DND-41 (cell line): ENCODE measurements around the gene MXI1.

ENCODE experiments used
- ATAC-seq: fragments of 200-7000 bp; cut with Tn5 transposase; 3 replicates; pipeline ENCODE4 v1.9.1; 2021; ENCODE audit warnings: low read depth; ENCODE audit not compliant: insufficient read depth
- DNase-seq: peaks from one replicate; pipeline ENCODE4 v3.0.0-alpha.2; 2020
- H2AFZ ChIP-seq: 2 replicates; pipeline ENCODE4 v1.6.0; 2012; ENCODE audit warnings: low read depth, low read length
- H3K27ac ChIP-seq: 2 replicates; pipeline ENCODE4 v1.5.1; 2012; ENCODE audit warnings: low read length, inconsistent platforms
- H3K27me3 ChIP-seq: fragments of 200-600 bp; sonication (generic); 2 replicates; pipeline ENCODE4 v1.6.0; 2012; ENCODE audit warnings: low read length, mild to moderate bottlenecking, inconsistent platforms; ENCODE audit not compliant: insufficient read depth, poor library complexity
- H3K36me3 ChIP-seq: 2 replicates; pipeline ENCODE4 v1.5.1; 2012; ENCODE audit warnings: low read length, inconsistent platforms; ENCODE audit not compliant: insufficient read depth
- H3K4me1 ChIP-seq: 2 replicates; pipeline ENCODE4 v1.5.1; 2012; ENCODE audit warnings: mild to moderate bottlenecking, low read length; ENCODE audit not compliant: insufficient read depth
- H3K4me2 ChIP-seq: 2 replicates; pipeline ENCODE4 v1.6.0; 2012; ENCODE audit warnings: mild to moderate bottlenecking, moderate library complexity, low read length, inconsistent platforms; ENCODE audit not compliant: insufficient read depth
- H3K4me3 ChIP-seq, 2 experiments: fragments of 200-600 bp in 1 of 2; shearing (Covaris generic) in 1 of 2; 2 replicates each; pipeline ENCODE4 v1.5.1; 2012 to 2016; ENCODE audit warnings: inconsistent platforms in 2 of 2, low read length in 2 of 2, mild to moderate bottlenecking in 2 of 2, low read depth in 1 of 2, moderate library complexity in 1 of 2
- H3K79me2 ChIP-seq: 2 replicates; pipeline ENCODE4 v1.6.0; 2012; ENCODE audit warnings: low read length, inconsistent platforms; ENCODE audit not compliant: insufficient read depth
- H3K9ac ChIP-seq: 2 replicates; pipeline ENCODE4 v1.6.0; 2012; ENCODE audit warnings: low read depth, mild to moderate bottlenecking, inconsistent platforms, low read length, moderate library complexity
- H3K9me3 ChIP-seq: 2 replicates; pipeline ENCODE4 v1.5.1; 2012; ENCODE audit warnings: low read length, moderate library complexity, mild to moderate bottlenecking, inconsistent platforms; ENCODE audit not compliant: insufficient read depth, severe bottlenecking
- H4K20me1 ChIP-seq: 2 replicates; pipeline ENCODE4 v1.6.0; 2012; ENCODE audit warnings: low read length; ENCODE audit not compliant: insufficient read depth
- CTCF ChIP-seq: IDR thresholded peaks from 2 replicates; pipeline ENCODE4 v1.5.1; 2012; ENCODE audit warnings: borderline replicate concordance, low read length, moderate library complexity, mild to moderate bottlenecking; ENCODE audit not compliant: poor library complexity, severe bottlenecking; ENCODE audit errors: extremely low read depth
- EZH2 ChIP-seq: IDR thresholded peaks from 3 replicates; pipeline ENCODE4 v1.6.1; 2012; ENCODE audit warnings: borderline replicate concordance, low read depth, mild to moderate bottlenecking, moderate library complexity, low read length, inconsistent platforms; ENCODE audit not compliant: severe bottlenecking

Gene MXI1

GRCh38 chr10:110165239-110165638 lies 42.2 kb upstream of the MXI1 start:
- Histone ChIP-seq H3K4me1 (no peaks in the 10 kb centered on the region), H3K27me3 (peaks cover 57% of the 10 kb centered on the region)
- no peak for DNase-seq

DNA sequence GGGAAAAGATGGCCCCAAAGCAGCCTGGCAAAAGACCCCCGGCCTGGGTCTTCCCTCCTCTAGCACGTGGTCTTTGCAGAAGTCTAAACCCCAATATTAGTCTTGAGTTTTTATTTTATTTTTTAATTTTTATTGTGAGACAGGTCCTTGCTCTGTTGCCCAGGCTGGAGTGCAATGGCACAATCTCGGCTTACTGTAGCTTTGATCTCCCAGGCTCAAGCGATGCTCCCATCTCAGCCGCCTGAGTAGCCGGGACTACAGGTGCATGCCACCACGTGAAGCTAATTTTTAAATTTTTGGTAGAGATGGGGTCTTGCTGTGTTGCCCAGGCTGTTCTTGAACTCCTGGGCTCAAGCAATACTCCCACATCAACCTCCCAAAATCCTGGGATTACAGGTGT lies 40.3 kb upstream of the MXI1 start:
- no peaks in the 10 kb centered on the region for H3K36me3 ChIP-seq
- no peaks in the 10 kb centered on the region for H3K9me3 ChIP-seq
- DNase-seq, result no peak
- no peaks in the 10 kb centered on the region for H3K79me2 ChIP-seq
- H4K20me1 ChIP-seq, result no peaks in the 10 kb centered on the region
- H3K9ac ChIP-seq, result no peak overlapping the region
- H3K27me3 ChIP-seq, result peaks cover 63% of the 10 kb centered on the region
- H2AFZ ChIP-seq, result no peak overlapping the region
- no peak overlapping the region for H3K4me3 ChIP-seq
- no peak overlapping the region for H3K4me2 ChIP-seq
- H3K27ac ChIP-seq, result no peak overlapping the region
- H3K4me1 ChIP-seq, result no peaks in the 10 kb centered on the region
- no peak for ATAC-seq
- TF ChIP-seq CTCF (no peak), EZH2 (no peak)

More at GRCh38 chr10:110165239-110165638, 42.2 kb upstream of the MXI1 start:
- TF ChIP-seq EZH2 (no peak), CTCF (no peak)
- no peak overlapping the region for H3K4me2 ChIP-seq
- no peaks in the 10 kb centered on the region for H4K20me1 ChIP-seq
- no peak overlapping the region for H3K27ac ChIP-seq
- no peak overlapping the region for H3K4me3 ChIP-seq
- H3K79me2 ChIP-seq, result no peaks in the 10 kb centered on the region
- no peaks in the 10 kb centered on the region for H3K9me3 ChIP-seq
- no peaks in the 10 kb centered on the region for H3K36me3 ChIP-seq
- no peak for ATAC-seq
- H3K9ac ChIP-seq, result no peak overlapping the region
- H2AFZ ChIP-seq, result no peak overlapping the region

DNA sequence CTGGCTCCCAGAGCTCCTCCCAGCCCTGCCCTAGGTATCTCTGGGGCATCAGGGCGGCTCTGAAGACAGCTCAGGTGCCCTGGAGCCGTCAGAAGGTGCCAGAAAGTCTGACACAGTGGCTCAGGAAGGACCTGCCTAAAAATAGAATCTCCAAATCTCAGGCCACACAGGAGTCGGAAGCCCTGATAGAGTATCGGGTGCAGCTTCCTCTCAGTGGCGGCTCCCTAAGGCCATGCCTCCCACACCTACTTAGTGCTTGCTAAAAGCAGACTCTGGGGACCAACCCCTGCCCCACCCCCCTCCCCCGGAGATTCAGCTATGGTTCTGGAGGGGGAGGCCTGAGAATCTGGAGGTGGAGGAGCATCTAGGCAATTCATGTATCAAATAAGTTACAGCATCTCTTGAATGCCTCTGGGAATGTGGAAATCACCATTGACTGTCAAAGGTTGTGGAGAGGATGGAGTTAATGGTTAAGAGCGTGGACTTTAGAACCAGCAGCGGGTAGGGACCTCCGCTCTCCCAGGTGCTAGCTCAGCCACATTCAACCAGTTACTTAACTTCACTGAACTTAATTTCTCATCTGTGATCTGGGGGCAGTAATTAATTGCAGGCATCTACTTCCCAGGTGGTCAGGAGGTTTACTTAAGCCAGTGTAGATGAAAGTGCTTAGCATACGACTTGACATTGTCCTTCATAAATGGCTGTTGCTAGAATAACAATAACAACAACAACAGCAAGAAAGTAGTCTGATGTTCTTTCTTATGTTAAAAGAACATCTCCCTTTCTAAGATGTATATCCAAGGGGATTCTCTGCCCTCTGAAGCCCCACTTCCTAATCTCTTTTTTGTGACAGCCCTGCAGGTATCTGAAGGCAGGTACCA lies 38.6 kb upstream of the MXI1 start:
- no peak for TF ChIP-seq EZH2
- no peak for TF ChIP-seq CTCF
- Histone ChIP-seq H3K4me2 (no peak overlapping the region), H3K4me3 (no peak overlapping the region), H3K9me3 (no peaks in the 10 kb centered on the region), H2AFZ (no peak overlapping the region), H3K4me1 (no peaks in the 10 kb centered on the region), H3K79me2 (no peaks in the 10 kb centered on the region), H3K9ac (no peak overlapping the region), H3K27me3 (peaks cover 50% of the 10 kb centered on the region), H3K36me3 (no peaks in the 10 kb centered on the region), H4K20me1 (no peaks in the 10 kb centered on the region), H3K27ac (no peak overlapping the region)
- ATAC-seq (no peak), DNase-seq (no peak)
